ENCODE results near the gene CENPX.

CENPX gene

GRCh38 chr17:82012261-82012639 is 10.4 kb downstream of the CENPX start:
- no peak for DNase-seq (ENCODE audit: low spot score)

- DNase-seq (ENCODE audit: low spot score), result no peak
Measured at GRCh38 chr17:82011617-82012187, 11.0 kb downstream of the CENPX start.

DNA sequence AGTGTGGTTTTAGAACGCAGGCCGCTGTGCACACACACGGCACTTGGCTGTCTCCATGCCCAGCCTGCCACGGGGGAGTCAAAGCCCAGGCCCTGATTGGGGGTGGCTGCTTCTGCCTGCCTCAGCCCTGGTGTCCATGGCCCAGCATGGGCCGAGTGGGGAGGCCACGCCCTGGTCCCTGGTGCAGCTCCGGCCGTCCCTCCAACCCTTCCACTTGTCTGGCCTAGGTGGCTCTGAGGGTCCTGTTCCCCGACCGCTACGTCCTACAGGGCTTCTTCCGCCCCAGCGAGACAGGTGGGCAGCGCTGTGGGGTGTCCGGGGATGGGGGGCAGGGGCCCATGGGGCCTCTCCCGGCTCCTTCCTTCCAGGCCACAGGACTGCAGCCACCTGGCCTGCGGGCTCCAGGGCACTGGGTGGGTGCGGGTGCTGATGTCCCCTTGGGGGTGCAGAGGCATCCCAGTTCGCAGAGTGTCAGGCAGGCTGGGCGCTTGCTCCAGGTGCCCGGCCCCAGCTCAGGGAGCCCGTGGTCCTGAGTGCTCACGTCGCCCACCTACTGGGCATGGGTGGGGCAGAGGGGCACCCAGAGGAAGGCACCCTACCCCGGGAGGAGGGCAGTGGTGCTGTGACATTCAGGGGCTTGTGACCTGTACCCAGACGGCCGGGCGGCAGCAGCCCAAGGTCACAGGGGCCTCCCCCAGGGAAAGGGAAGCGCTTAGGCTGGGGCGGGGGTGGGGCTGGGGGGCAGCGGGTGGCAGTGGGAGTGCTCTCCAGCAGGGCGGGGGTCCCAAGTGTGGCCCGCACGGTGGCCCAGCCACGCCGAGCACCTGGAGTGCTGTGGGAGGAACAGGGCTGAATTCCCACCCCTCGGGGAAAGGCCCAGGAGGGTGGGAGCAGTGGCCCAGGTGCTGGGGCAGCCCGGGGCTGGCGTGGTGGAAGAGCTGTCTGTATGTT is 11.8 kb downstream of the CENPX start:
- DNase-seq (ENCODE audit: low spot score), result no peak

DNA sequence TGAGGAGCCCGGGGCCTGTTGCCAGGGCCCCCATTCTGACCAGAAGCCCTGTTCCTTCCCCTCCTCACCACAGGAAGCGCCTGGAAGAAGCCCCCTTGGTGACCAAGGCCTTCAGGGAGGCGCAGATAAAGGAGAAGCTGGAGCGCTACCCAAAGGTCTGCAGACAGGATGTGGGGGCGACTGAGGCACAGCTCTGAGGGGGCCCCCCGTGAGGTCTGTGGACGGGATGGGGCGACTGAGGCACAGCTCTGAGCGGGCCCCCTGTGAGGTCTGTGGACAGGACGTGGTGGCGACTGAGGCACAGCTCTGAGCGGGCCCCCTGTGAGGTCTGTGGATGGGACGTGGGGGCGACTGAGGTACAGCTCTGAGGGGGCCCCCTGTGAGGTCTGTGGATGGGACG is 13.3 kb downstream of the CENPX start:
- DNase-seq (ENCODE audit: low spot score), result no peak

DNA sequence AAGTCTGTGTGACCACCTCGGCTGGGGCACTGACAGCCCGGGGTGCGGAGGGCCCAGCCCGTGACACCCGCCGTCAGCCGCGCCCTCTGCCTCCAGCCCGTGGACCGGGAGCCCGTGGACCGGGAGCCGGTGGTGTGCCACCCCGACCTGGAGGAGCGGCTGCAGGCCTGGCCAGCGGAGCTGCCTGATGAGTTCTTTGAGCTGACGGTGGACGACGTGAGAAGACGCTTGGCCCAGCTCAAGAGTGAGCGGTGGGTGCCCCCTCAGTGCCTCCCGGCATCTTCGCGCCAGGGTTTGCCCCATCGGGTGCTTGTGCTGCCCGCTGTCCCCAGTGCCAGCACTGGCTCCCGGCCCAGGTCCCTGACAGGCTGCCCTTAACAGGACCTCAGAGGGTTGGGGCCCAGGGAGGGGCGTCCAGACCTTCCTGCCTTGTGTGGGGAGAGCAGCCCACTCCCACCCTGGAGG is 13.7 kb downstream of the CENPX start:
- DNase-seq (ENCODE audit: low spot score), result no peak

DNA sequence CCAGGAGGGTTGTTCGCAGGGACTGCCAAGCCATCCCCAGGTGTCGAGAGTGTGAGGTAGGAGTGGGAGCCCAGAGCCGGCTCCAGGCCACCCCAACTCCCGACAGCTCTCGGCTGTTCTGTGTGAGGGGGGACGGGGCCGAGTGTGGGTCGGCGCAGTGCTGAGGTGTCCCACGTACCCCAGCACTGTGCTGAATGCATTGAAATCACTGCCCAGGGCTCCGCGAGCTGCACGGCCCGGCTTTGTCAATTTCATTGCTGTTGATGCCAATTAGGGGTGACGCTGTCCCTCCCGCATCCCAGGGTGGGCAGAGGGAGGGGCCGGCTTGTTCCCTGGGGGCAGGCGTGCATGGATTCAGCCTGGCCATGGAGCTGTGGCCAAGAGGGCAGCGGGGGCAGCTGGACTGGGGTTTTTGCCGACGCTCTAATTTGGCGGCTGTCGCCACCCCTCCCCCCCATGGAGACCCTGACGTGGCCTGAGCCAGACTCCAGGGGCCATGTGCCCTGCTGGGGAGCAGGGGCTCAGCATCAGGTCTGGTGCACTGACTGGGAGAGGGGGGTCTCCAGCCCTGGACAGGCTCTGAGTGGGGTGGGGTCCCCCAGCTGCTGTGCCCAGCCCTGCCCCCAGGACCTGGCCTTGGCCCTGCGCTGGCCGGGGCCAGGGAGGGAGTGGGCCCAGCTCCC is 14.3 kb downstream of the CENPX start:
- DNase-seq (ENCODE audit: low spot score), result no peak

- DNase-seq (ENCODE audit: low spot score), result no peak
Measured at GRCh38 chr17:82007495-82008257, 15.0 kb downstream of the CENPX start.

- DNase-seq (ENCODE audit: low spot score), result no peak
Measured at GRCh38 chr17:82007228-82007494, 15.5 kb downstream of the CENPX start.

DNA sequence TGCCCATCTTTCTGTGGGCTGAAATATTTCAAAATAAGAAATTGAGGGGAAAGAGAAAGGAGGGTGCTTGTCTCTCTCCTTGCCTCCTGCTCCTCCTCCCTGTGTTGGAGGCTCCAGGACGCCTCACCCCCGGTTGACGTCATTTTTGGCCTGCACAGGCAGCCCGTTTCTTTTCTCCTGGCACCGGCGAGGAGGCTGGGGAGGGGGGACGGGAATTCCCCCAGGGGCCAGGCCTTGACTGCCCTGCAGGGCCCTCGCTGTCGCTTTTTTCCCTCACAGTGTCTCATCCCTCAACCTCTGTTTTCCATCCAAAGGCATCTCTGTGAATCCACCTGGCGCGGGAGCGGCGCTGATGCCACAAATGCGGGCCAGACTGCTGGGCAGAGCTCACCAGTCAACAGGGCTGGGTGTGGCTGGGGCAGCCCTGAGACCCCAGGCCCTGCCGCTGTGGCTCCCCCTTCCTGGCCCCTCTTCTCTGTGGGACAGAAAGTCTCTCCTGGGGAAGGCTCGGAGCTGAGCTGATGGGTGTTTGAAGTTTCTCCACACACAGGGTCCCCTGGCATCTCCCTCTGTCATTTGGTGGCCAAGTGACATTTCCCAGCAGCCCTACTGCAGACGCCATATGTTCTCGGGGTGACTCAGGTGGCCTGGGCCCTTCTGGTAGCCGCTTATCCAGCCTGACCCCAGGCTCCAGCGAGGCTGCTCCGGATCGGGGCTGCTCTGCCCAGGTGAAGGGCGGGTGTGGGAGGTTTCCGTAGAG is 16.0 kb downstream of the CENPX start:
- DNase-seq (ENCODE audit: low spot score), result no peak

DNA sequence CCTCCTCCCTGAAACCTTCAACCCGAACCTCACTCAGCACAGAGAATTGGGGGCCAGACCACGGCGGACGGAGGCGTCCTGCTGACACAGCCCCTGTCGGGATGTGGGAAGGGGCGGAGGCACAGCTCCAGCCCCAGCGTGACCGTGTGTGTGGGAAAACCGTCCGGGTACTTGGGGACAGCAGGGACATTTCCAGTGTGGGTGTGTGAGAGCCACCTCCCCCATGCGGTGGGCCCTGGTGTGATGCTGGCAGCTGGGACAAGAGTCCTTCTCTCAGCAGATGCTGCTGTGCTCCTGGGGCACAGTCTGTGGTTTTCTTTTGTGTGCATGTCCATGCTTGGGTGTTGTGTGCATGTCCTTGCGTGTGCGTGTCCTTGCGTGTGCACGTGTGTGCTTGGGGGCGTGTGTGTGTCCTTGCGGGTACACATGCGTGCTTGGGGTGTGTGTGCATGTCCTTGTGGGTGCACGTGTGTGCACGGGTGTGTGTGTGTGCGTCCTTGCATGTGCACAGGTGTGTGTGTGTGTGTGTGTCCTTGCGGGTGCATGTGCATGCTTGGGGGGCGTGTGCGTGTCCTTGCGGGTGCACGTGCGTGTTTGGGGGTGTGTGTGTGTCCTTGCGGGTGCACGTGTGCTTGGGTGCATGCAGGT is 16.9 kb downstream of the CENPX start:
- no peak for DNase-seq (ENCODE audit: low spot score)

DNA sequence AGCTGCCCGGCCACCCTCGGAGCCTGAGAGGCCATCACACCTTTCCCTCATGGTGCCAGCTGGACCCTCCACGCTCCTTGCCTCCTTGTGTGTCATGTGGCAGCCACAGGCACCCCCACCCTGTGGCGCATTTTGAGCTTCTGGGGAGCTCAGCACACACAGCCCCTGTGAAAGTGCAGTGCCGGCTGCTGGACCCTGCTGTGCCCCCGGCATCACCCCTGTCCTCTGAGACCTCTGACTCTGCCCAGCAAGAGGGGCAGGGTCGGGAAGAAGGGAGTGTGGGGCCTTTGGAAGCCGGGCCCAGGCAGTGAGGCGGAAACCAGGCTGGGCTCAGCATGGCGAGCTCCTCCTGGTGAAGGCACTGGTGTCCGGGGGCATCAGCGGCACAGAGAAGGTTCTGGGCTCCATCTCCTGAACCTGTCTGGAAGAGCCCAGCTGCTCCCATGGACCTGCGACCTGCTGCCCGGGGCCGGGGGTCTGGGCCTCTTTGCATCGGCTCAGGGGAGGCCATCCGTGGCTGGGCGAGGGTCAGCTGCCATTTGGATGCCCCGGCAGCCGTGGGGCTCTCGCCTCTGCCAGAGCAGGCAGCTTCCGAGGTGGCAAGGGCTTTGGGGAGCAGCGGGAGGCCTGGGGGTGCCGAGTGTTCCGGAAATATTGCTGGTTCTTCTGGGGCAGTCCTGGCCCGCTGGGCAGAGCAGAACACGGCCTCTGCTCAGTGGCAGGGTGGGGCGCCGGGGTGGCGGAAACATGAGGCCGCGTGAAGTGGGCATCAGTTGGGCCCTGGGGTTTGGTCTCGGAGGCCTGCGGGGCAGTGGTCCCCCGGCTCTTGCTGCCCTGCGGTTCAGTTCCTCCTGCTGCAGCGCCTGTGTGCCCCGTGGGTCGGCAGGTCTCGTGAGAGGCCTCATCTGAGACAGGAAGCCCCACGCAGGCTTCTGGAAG is 17.9 kb downstream of the CENPX start:
- no peak for DNase-seq (ENCODE audit: low spot score)

GRCh38 chr17:82003411-82004381 is 19.0 kb downstream of the CENPX start:
- DNase-seq (ENCODE audit: low spot score), result no peak

- DNase-seq (ENCODE audit: low spot score), result no peak
Measured at GRCh38 chr17:82001571-82002056, 21.1 kb downstream of the CENPX start.

DNA sequence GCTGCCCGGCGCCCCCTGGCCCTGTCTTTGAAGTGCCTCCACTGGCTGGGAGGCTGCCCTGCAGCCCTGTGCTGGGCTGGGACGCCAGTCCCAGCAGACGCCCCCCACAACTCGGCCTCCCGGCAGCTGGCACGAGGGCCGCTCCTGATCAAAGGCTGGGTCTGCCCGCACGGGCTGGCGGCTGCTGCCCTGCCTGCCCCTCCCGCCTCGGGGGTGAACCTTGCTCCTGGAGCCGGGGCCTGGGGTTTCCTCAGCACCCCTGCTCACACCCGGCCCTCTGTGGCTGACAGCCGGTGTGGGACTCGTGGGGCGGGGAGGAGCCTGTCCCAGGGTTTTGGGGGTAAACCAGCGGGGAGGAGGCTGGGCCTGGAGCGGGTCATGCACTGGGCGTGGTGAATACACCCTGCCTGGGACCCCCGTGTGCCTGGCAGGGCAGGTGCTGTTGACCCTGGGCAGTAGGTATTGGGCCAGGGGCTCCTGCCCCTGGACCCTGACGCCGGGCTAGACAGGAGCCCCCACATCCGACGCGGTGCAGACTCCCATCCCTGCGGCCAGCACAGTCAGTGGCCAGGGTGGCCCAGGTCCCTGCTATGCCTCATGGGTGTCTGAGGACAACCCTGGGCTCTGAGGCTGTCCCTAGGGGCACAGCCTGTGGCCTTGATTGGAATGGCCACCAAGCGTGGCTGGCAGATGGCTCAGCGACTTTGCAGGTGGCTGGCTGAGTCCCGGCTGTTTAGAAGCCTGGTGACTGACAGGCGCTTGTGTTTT is 21.7 kb downstream of the CENPX start:
- no peak for DNase-seq (ENCODE audit: low spot score)

GRCh38 chr17:81999976-82000802 is 22.5 kb downstream of the CENPX start:
- no peak for DNase-seq (ENCODE audit: low spot score)

GRCh38 chr17:81999587-81999975 is 23.1 kb downstream of the CENPX start:
- no peak for DNase-seq (ENCODE audit: low spot score)

Measured in CD4-positive, alpha-beta T cell treated with Interleukin-6 at 100 ng/mL for 8 hours (primary cell).